Neural crest cell (in vitro differentiated cells): ENCODE results near the gene ZGPAT. TPM values are rescaled to one million over a fixed set of nuclear protein-coding genes. Genes with fewer than 3 reads are reported as not detected.

Source experiments
- DNase-seq: peaks from one replicate; pipeline ENCODE4 v3.0.0; 2021; ENCODE audit warnings: low read depth, mixed read lengths, low spot score
- H3K27ac Mint-ChIP-seq: one replicate; pipeline ENCODE4 v1.8.0; 2021; ENCODE audit warnings: mild to moderate bottlenecking, mixed read lengths; ENCODE audit not compliant: unreplicated experiment
- H3K27me3 Mint-ChIP-seq: 2 replicates; pipeline ENCODE4 v1.8.0; 2021; ENCODE audit warnings: low read depth, mild to moderate bottlenecking, mixed read lengths
- H3K36me3 Mint-ChIP-seq: 2 replicates; pipeline ENCODE4 v1.8.0; 2021; ENCODE audit warnings: low read depth, mild to moderate bottlenecking, mixed read lengths
- H3K4me1 Mint-ChIP-seq: 2 replicates; pipeline ENCODE4 v1.8.0; 2021; ENCODE audit warnings: mixed read lengths
- H3K4me3 Mint-ChIP-seq: one replicate; pipeline ENCODE4 v1.8.0; 2021; ENCODE audit warnings: mild to moderate bottlenecking, mixed read lengths
- H3K9me3 Mint-ChIP-seq: 2 replicates; pipeline ENCODE4 v1.8.0; 2021; ENCODE audit warnings: mixed read lengths
- total RNA-seq: library from RNA; stranded (reverse); gene quantifications from 2 replicates; pipeline ENCODE4 v1.2.1, GENCODE V29; 2021
- TF ChIP-seq, protein P1 (sequence below): fragments of 200-600 bp; sonication (generic); conservative IDR thresholded peaks from 2 replicates; pipeline ENCODE4 v1.5.0; 2021; ENCODE audit warnings: antibody characterized with exemption, mild to moderate bottlenecking

The ZGPAT gene
- total RNA-seq, 1 donor from 2014 or later: 31.3 TPM

DNA sequence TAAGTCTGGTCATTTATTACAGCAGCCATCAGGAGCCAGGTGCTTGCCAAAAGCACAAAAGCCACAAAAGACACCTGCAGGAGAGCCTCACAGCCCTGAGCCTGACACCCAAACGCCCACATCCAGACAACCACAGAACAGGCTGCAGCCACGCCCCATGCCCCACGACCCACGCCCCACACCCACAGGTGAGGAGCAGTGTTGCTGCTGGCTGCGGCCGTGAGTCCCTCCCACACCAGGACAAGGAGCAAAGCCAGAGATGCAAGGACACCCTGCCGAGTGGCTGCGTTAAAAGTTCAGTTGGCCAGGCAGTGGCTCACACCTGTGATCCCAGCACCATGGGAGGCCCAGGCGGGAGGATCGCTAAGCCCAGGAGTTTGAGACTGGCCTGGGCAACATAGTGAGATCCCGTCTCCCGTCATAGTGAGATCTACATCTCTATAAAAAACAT is 74.7 kb downstream of the ZGPAT start:
- Mint-ChIP-seq H3K27me3 (no peaks in the 10 kb centered on the region), H3K9me3 (no peaks in the 10 kb centered on the region), H3K4me3 (no peak overlapping the region), H3K4me1 (peaks cover 18% of the 10 kb centered on the region), H3K27ac (no peak overlapping the region), H3K36me3 (no peaks in the 10 kb centered on the region)
- TF ChIP-seq, protein P1, sequence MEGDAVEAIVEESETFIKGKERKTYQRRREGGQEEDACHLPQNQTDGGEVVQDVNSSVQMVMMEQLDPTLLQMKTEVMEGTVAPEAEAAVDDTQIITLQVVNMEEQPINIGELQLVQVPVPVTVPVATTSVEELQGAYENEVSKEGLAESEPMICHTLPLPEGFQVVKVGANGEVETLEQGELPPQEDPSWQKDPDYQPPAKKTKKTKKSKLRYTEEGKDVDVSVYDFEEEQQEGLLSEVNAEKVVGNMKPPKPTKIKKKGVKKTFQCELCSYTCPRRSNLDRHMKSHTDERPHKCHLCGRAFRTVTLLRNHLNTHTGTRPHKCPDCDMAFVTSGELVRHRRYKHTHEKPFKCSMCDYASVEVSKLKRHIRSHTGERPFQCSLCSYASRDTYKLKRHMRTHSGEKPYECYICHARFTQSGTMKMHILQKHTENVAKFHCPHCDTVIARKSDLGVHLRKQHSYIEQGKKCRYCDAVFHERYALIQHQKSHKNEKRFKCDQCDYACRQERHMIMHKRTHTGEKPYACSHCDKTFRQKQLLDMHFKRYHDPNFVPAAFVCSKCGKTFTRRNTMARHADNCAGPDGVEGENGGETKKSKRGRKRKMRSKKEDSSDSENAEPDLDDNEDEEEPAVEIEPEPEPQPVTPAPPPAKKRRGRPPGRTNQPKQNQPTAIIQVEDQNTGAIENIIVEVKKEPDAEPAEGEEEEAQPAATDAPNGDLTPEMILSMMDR: no peak
- DNase-seq: no peak

DNA sequence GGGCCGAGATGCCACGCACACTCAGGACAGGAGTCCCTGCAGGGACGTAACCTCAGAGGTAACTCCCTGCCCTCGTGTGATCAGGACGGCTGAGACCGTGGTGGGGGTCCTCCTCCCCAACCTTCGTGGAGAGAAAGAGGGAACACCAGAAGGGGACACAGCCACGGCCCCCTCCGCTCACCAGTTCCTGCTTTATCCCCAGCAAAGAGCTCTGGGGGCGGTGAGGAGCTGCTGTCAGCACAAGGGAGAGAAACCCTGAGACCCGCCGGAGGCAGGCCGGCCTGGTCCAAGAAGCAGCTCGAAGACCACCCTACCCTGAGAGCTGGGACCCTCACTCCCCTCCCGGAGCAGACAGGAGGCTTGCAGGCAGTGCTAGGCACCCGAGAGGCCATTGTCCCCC is 76.1 kb downstream of the ZGPAT start:
- Mint-ChIP-seq H3K4me1 (peaks cover 10% of the 10 kb centered on the region), H3K36me3 (no peaks in the 10 kb centered on the region), H3K9me3 (no peaks in the 10 kb centered on the region), H3K4me3 (no peak overlapping the region), H3K27ac (no peak overlapping the region), H3K27me3 (no peaks in the 10 kb centered on the region)
- DNase-seq: no peak
- TF ChIP-seq, protein P1: no peak

DNA sequence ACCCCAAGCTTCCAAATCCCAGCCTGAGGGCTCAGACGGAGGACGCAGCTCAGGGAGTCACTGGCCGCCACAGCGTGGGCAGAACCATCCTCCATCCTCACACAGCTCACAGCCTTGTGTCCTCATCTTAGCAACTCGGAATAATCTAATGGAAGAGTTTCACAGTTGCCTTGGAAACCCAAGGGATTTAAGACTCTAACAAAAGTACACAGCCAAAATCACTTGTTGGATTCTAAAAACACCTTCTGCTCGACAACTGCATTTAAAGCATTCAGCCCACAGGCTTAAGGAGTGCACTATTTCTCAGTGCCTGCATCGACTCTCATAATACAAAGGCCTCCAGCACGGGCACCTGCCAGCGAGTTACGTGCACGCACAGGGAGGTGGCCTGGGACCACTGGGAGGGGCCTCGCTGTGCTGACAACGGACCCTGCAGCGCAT is 77.9 kb downstream of the ZGPAT start:
- no peak overlapping the region for H3K27ac Mint-ChIP-seq
- H3K4me1 Mint-ChIP-seq: peaks cover 10% of the 10 kb centered on the region

More for the DNA sequence above, 77.9 kb downstream of the ZGPAT start:
- Mint-ChIP-seq H3K9me3 (no peaks in the 10 kb centered on the region), H3K4me3 (no peak overlapping the region), H3K36me3 (no peaks in the 10 kb centered on the region), H3K27me3 (no peaks in the 10 kb centered on the region)
- no peak for DNase-seq
- TF ChIP-seq, protein P1: no peak

Other genes starting within 250 kb of the ZGPAT start
- gene KCNQ2, start 235.4 kb upstream of the ZGPAT start, total RNA-seq: 143 and 157 TPM in 2 replicates
- 4.5 and 4.6 TPM in 2 replicates for gene EEF1A2, start 209.0 kb upstream of the ZGPAT start, total RNA-seq
- 193 and 201 TPM in 2 replicates for gene PPDPF, start 187.3 kb upstream of the ZGPAT start, total RNA-seq
- not detected in 2 replicates for gene PTK6, start 170.7 kb upstream of the ZGPAT start, total RNA-seq
- gene SRMS, start 160.3 kb upstream of the ZGPAT start, total RNA-seq: not detected in 2 replicates
- 1.5 and 1.9 TPM in 2 replicates for gene FNDC11, start 153.9 kb upstream of the ZGPAT start, total RNA-seq
- gene HELZ2, start 133.8 kb upstream of the ZGPAT start, total RNA-seq: 22.3 and 26.5 TPM in 2 replicates
- 14.6 and 15.2 TPM in 2 replicates for gene GMEB2, start 80.9 kb upstream of the ZGPAT start, total RNA-seq
- gene STMN3, start 54.6 kb upstream of the ZGPAT start, total RNA-seq: 96.4 and 101 TPM in 2 replicates
- 46.7 and 48.4 TPM in 2 replicates for gene RTEL1, start 49.7 kb upstream of the ZGPAT start, total RNA-seq
- gene TNFRSF6B, start 11.4 kb upstream of the ZGPAT start, total RNA-seq: not detected in 2 replicates
- gene ARFRP1, start 63 bp upstream of the ZGPAT start, total RNA-seq: 41.0 and 42.1 TPM in 2 replicates
- gene LIME1, start 28.6 kb downstream of the ZGPAT start, total RNA-seq: 16.5 and 17.6 TPM in 2 replicates
- 73.3 and 79.1 TPM in 2 replicates for gene SLC2A4RG, start 31.7 kb downstream of the ZGPAT start, total RNA-seq
- gene ZBTB46, start 123.2 kb downstream of the ZGPAT start, total RNA-seq: 23.7 and 23.8 TPM in 2 replicates
- not detected in 2 replicates for gene ABHD16B, start 153.5 kb downstream of the ZGPAT start, total RNA-seq
- 57.4 and 58.2 TPM in 2 replicates for gene TPD52L2, start 157.2 kb downstream of the ZGPAT start, total RNA-seq
- 46.9 and 47.3 TPM in 2 replicates for gene DNAJC5, start 187.1 kb downstream of the ZGPAT start, total RNA-seq
- 39.3 and 39.9 TPM in 2 replicates for gene UCKL1, start 248.4 kb downstream of the ZGPAT start, total RNA-seq